DMS53 treated with DMSO at 0.1 percent for 48 hours (cell line): Measurements from ENCODE around the gene IVNS1ABP.
"Not testable (repeated sequence)": the region's sequence is repeated elsewhere in the genome, so short reads cannot be mapped to it uniquely, and the experiment has no call there.

Experiments used
- DNase-seq: peaks from one replicate; lab custom pipeline; 2025; ENCODE audit not compliant: unreplicated experiment; lab: John Stamatoyannopoulos, UW

The IVNS1ABP gene

GRCh38 chr1:185334182-185334581, 17.1 kb upstream of the IVNS1ABP start:
- no peak for DNase-seq

GRCh38 chr1:185328255-185328654, 11.2 kb upstream of the IVNS1ABP start:
- no peak for DNase-seq

- no peak for DNase-seq
Measured at GRCh38 chr1:185325413-185325812, 8.4 kb upstream of the IVNS1ABP start.

GRCh38 chr1:185324118-185324517, 7.1 kb upstream of the IVNS1ABP start:
- DNase-seq: no peak

GRCh38 chr1:185322636-185323035, 5.6 kb upstream of the IVNS1ABP start:
- DNase-seq: no peak

- DNase-seq: not testable (repeated sequence)
Measured at GRCh38 chr1:185321653-185322221, 4.7 kb upstream of the IVNS1ABP start.

GRCh38 chr1:185321104-185321503, 4.1 kb upstream of the IVNS1ABP start:
- DNase-seq: not testable (repeated sequence)

GRCh38 chr1:185319139-185319475, 2.1 kb upstream of the IVNS1ABP start:
- DNase-seq: no peak

GRCh38 chr1:185318431-185319138, 1.5 kb upstream of the IVNS1ABP start:
- no peak for DNase-seq

GRCh38 chr1:185317886-185318310, 855 bp upstream of the IVNS1ABP start:
- peak; percentile 45 for DNase-seq

- DNase-seq: peak; percentile 30
Measured at GRCh38 chr1:185316163-185317033, 645 bp downstream of the IVNS1ABP start.

GRCh38 chr1:185315445-185316071, 1.5 kb downstream of the IVNS1ABP start:
- DNase-seq: no peak

- DNase-seq: no peak
Measured at GRCh38 chr1:185314411-185314810, 2.6 kb downstream of the IVNS1ABP start.

GRCh38 chr1:185312361-185313138, 4.5 kb downstream of the IVNS1ABP start:
- DNase-seq: no peak

- DNase-seq: no peak
Measured at GRCh38 chr1:185311589-185312225, 5.3 kb downstream of the IVNS1ABP start.

- no peak for DNase-seq
Measured at GRCh38 chr1:185309566-185309965, 7.5 kb downstream of the IVNS1ABP start.

GRCh38 chr1:185308126-185308525, 8.9 kb downstream of the IVNS1ABP start:
- no peak for DNase-seq

GRCh38 chr1:185305419-185305818, 11.6 kb downstream of the IVNS1ABP start:
- no peak for DNase-seq

GRCh38 chr1:185300152-185300551, 16.9 kb downstream of the IVNS1ABP start:
- DNase-seq: no peak

GRCh38 chr1:185297982-185298381, 19.1 kb downstream of the IVNS1ABP start:
- no peak for DNase-seq
